Endometrial microvascular endothelial cells (primary cell): ENCODE data around the gene PRR5L. TPM values are rescaled to one million over a fixed set of nuclear protein-coding genes. Genes with fewer than 3 reads are reported as not detected.

ENCODE experiments used
- in situ Hi-C: cut with HindIII; loops from 2 replicates; pipeline ENCODE4 v1.10.0; 2017; ENCODE audit warnings: low sequenced_read_pairs, low pct_unique_long_range_greater_than_20kb; ENCODE audit errors: inconsistent ontology term
- total RNA-seq: library from RNA; depleted of rRNA; stranded (reverse); fragments of >200 nt; gene quantifications from one replicate; pipeline ENCODE4 v1.2.3, GENCODE V29; 2015; ENCODE audit errors: inconsistent ontology term

The PRR5L gene, protein sequence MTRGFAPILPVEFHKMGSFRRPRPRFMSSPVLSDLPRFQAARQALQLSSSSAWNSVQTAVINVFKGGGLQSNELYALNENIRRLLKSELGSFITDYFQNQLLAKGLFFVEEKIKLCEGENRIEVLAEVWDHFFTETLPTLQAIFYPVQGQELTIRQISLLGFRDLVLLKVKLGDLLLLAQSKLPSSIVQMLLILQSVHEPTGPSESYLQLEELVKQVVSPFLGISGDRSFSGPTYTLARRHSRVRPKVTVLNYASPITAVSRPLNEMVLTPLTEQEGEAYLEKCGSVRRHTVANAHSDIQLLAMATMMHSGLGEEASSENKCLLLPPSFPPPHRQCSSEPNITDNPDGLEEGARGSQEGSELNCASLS
- 25.6 TPM for total RNA-seq

DNA sequence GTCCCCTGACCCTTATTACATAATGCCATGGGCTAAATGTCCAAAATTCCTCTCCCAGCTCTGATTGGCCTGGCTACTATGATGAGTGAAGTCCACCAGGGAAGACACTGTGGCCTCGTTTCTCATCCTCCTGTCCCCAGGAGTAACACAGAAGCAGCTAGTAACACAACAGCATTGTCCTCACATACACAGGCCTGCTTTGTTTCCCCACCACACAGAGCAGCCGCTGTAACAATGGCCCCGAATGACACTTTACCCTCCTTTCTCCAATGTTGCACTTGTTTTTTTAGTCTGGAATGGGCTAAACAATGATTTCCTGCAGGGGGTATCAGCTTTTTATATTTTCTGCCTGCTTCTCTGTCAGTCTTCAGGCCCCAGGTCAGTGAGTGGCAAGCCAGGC lies at the start of gene PRR5L:
PRR5L (plus strand) TSS at position 363 of the 400 bp plus-strand sequence. CDS start 104,834 bp downstream, outside the sequence.
- in situ Hi-C loops: loop anchor here (25.0 kb wide), 1 partner anchor 191 kb away; no protein-coding TSS in a partner anchor

DNA sequence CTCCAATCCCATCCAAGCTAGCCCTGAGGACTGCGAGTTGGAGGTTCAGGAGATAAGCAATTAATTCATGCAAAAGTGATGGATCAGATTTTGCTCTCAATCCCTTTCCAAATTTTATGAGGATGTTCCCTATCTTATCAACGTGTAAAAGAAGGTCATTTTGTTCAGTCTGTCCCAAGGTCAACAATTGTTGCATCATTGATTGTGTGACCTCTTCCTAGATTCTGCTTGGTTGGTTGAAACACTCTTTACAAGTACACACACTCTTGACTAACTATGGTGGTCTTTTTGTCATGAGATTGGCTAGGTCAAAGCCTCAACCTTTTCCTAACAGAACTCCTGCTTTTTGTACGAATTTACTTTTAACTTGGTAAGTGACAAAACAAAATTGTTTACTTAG lies 48.6 kb upstream of the PRR5L start:
- in situ Hi-C loops: no loop called here

DNA sequence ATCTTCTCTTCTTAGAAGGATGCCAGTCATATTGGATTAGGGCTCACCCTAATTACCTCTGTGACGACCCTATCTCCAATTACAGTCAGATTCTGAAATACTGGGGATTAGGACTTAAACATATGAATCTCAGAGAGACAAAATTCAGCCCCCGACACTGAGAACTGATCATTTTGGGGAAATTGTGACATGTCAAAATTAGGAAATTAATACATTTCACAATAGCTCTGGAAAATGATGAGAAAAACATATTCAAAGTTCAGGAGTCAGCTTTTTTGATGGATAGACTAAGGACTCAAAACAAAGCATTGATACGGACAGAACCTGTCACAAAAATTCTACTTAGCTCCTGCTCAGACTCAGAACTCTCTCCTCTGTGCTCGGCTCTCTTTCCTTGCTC lies 47.7 kb upstream of the PRR5L start:
- in situ Hi-C loops: no loop called here

DNA sequence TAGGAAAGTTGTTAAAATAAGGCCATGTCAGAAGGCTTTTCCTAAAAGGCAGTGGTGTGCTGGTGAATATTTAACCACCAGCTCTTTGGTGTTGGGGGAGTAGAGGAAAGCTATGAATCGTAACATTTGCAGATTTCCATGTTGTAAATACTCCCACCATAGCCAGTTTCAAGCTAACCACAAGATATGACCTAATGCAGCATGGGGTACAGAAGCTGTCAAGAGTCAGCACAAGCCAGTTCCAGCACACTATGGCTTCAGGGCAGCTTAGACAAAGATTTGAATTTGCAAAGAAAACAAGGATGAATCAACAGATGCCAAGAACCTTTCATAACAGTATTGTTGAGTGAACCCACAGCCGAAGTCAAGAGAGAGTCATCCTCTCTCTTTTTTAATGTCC lies 46.8 kb upstream of the PRR5L start:
- in situ Hi-C loops: no loop called here

DNA sequence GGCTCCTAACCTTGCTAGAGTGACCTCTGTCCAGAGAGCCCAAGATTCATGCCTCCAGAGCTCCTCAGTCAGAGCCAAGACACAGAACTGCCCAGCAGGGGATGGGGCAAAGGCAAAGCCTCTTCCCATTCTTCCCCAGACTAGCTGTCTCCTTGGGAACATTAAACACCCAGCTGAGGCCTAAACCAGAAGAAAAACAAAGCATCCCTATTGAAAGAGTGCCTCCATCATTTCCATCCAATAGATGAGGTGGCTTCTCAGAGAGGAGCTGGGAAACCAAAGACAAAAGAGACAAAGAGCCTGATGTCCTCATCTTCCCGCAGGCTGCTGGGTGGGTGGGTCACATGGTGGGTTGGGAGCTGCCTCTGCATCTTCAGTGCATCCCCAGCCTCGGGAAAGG lies 44.3 kb upstream of the PRR5L start:
- in situ Hi-C loops: loop anchor here (10.0 kb wide), 1 partner anchor 307 kb away; the partner anchor contains the start of gene LDLRAD3

DNA sequence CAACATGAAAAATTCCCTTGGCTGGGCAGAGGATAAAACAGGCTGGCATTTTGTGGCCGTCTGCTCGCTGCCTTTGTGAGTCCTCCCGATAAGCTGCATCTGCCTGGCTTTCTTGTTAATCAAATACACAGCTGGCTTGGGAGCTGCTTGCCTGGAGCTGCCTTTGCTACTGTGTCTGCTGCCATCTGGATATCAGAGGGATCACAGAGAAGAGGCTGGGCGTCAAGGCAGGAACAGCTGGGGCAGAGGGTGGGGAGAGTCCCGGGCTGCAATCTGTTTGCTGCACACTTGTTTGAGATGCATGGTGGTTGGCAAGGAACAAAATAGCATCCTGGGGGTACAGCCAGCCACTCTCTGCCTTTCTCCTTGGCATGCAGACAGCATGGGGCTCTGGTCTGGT lies 42.9 kb upstream of the PRR5L start:
- in situ Hi-C loops: loop anchor here (10.0 kb wide), 1 partner anchor 308 kb away; the partner anchor contains the start of gene LDLRAD3

DNA sequence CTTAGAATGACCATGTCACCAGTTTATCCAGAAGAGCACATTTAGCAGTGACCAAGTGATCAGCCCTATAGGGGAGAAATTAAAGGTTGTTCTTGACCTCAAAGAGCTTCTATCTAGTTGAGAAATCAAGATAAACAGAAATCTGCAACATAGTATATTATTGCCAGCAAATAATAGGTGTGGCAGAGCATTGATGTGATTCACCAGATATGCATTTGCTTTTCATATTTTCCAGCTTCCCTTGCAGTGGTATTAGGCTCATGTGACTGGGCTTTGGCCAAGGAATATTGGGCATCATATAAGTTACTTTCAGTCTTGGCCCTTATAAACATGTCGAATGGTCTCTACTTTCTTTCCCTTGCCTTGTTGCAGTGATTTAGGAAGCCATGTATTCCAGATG lies 41.4 kb upstream of the PRR5L start:
- in situ Hi-C loops: loop anchor here (10.0 kb wide), 1 partner anchor 310 kb away; the partner anchor contains the start of gene LDLRAD3

DNA sequence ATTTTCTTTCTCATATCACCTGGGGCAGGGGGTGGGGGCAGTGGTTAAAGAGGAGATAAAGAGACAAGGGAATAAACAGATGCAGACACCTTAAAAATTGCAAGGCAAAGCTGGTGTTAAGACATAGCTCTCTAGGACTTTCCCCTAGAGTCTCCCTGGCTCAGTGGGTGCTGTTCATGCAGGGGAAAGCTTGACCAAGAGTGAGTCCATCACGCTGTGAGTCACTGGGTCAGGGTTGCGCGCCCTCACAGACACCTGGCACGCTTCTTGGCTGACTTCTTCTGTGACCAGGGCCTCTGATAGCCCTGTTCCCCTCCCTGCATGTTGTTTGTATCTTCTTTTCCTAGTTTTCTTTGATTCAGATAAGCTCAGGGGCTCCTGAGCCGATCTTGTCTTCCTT lies 38.7 kb upstream of the PRR5L start:
- in situ Hi-C loops: loop anchor here (10.0 kb wide), 1 partner anchor 313 kb away; the partner anchor contains the start of gene LDLRAD3

DNA sequence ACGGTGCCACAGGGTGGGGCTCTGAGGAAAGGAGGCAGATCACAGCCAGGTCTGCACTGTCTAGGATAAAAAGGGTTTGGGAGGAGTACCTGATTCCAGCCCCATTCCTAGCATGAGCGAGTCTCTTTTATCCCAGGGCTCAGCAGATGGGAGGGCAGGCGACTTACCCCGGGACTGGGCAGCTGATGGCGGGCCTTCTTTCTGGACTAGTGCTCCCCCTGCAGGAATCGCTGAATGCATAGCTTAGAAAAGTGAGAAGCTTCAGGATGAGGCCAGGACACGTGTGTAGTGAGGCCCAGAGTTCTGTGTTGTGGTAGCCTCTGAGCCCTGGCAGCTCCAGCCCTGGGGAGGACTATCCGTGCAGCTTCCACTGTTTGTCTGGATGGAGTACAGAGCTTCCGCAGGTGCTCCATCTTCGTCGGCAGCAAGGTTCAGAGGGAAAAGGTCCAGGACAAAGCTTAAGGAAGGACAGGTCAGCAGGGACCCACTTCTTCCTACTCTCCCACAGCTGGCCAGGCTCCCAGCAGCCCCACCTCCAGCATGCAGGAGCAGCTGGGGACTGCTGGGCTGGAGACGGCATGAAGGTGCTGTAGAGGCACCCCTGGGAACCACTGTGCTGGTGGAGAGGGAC lies 37.2 kb upstream of the PRR5L start:
- in situ Hi-C loops: loop anchor here (10.0 kb wide), 1 partner anchor 314 kb away; the partner anchor contains the start of gene LDLRAD3

DNA sequence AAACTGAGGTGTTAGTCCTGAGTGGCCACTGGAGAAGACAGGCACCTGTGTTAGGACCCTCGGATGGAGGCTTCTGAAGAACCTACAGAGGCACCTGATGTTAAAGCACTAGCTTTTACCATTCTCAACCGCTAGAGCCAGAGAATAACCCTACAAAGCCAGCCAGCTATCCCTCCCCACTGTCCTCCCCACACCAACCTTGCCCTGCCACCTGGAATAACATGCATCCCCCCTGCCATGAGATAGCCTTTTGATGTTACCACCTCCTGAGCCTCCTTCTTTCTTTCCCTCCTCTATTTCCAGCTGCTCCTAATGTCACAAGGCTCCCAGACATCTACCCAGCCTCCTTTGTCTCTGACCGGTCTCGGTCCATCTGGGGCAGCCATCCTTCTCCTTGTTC lies 35.0 kb upstream of the PRR5L start:
- in situ Hi-C loops: no loop called here

DNA sequence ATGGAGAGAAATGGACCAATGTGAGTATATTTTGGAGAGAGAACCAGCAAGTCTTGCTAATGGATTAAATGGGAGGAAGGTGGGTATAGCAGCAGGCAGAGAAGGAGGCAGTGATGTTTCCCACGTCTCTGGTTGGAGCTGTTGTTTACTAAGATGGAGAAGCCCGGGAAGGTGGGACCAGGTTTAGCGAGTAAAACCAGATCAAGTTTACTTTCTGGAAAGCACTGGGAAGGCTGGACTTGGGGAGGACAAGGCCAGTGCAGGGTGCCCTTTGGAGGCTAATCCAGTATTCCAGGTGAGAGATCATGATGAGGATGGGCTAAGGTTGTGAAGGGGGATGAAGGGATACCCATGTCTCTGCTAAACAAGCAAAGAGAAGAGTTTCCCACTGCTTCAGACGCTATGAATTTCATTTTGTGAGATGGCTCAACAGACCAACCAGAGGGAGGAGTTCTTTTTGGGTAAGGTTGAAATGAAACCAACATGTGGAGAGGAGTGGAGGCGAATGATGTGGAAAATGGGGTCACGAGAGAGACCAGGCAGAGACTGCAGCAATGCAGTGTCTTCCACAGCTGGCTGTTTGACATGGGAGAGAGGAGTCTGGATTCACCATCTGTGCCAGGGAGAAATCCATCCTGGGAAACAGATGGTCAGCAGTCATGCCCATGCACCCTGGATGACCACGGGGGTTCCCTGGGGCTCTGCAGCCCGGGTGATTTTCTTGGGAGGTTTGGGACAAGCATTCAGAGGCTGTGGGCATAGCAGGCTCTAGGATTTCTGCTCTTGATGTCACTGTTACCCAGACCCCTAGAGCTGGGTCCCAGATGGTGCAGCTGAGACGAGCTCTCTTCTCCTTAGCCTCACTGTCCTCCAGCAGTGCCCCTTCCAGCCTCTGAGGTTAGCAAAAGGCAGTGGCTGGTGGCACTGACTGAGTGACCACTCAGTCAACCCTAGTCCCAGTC lies 31.8 kb upstream of the PRR5L start:
- in situ Hi-C loops: no loop called here

DNA sequence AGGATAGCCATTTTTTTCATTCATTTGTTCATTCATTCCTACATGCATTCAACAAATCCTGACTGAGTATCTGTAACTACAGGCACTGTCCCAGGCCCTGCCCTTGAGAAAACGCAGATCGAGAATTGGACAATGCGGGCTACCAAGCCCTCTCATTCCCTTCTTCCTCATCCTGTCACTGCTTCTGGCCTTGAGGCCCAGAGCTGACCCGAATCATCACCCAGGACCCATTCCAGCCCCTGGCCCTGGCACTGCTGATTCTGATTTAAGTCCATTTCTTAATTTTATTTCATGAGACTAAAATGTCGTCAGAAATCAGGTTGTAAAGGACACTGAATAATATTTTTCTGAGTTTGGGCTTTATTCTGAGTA lies 31.1 kb upstream of the PRR5L start:
- in situ Hi-C loops: no loop called here

DNA sequence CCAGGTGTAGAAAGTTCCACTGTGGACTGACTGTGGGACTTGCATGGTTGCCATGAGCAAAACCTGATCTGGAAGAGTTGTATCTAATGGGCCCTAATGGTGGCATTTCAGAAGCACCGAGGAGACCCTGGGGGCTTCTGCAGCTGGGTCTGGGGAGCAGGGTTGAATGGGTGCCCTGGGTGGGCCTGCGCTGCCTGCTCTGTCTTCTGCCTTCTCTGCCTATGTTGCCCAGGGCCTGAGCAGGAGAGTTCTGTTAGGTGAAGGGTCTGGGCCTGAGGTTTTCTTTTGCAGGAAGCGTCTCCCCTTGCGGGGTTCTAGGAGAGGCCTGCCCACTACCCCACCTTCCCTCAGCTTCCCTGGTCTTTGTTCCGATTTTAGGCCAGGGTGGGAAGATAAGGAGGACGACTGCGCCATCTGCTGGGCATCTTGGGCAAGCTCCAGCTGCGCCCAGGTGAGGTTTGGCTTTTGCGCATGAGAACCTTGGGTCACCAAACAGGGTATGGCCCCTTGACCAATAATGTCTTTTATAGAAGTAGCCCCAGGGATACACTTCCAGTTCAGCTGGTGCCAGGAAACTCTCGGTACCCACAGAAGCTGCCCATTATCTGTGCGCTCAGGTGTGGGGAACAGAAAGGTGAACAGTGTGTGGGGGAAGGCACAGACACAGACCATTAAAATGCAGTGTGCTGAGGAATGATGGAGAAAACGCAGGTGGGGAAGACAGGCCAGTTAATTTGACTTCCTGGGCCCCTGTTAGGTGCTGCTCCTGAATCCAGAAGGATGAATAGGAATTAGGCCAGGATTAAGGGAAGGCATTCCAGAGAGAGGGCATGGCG lies 30.1 kb upstream of the PRR5L start:
- in situ Hi-C loops: no loop called here

DNA sequence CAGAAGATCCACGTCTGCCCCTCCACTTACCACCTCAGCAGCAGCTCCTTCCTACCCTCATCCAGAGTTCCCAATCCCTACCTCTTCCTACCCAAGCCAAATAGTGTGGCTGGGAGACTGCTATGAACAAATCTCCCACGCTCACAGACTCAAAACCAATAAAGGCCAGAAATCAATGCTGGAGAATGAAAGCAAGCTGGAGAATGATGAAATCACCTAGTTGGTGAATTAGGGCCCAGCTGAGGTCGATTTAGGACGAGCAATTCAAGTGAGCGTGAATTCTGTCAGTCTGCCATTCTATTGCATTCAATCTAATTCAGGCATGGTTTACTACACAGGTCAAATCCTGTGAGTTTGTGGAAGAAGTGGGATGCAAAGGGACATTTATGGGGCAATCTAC lies 29.3 kb upstream of the PRR5L start:
- in situ Hi-C loops: no loop called here

DNA sequence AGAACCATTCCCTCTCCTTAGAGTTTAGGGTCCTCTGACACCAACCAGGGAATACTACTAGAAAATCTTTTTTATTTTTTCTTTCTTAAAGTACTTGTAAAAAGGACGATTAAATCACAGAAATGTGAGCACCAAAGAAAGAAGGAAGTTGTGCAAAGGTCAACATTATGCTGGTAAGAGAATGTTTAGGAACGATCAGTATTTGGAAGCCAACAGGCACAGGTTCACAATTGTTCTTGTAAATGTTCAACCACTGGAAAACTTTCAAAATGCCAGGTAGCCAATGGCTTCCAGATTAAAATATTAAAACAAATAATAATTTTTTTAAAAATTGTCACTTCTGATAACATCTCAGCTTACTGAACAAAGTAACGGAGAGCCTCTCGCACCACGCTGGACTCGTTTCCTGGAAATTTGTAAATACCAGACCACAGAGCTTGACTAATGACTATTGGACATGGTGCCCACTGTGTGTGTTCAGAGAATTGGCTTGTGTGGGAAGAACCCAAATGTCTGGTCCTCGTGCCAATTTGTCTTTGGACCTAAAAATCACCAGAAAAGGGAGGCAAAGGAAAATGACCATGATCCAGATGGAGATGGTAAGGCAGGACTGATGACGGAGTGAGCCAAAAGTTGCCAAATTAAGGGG lies 27.6 kb upstream of the PRR5L start:
- in situ Hi-C loops: no loop called here

DNA sequence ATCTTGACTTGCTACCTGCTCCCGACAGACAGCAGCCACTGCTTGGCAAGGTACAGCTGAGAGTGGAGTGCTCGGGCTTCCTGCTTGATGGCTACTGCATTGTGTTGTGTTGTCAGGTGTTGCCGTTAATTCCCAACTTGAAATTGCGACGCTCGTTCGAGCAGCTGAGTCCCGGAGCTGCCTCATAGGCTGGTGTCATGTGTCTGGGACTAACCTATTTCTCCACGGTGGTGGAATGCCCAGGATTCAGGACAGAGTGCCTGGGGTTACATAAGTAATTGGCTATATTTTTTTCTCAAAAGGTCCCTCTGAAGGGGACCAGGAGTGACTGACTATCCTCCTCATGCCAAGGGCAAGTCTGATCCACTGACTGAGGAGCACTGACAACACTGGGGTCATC lies 25.4 kb upstream of the PRR5L start:
- in situ Hi-C loops: no loop called here

DNA sequence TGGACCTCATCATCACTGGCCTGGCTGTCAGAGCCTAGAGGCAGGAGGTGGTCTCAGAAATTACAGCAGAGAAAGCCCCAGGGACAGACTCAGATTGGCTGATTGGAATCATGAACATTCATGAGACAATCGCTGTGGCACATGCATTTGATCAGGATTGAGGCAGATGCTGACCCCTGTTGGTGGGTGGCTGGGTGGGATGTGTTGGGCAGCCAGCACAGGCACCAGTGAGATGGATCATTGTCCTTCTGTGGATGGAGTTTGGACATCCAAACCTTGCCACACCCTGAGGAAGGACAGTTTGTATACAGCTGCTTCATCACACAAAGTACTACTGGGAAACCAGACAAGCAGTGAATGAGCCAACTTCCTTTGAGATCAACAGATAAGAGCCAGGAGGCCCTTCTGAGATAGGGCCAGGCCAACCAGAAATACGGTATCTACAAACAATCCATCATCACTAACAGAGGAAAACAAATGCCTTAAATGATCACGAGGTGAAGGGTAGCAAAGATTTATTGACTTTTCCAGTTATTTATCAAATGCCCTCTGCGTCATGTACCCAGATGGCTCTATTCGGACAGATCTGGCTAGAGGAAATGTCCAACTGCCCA lies 24.2 kb upstream of the PRR5L start:
- in situ Hi-C loops: no loop called here
